ENCODE data around the gene ERMN.

Gene ERMN

DNA sequence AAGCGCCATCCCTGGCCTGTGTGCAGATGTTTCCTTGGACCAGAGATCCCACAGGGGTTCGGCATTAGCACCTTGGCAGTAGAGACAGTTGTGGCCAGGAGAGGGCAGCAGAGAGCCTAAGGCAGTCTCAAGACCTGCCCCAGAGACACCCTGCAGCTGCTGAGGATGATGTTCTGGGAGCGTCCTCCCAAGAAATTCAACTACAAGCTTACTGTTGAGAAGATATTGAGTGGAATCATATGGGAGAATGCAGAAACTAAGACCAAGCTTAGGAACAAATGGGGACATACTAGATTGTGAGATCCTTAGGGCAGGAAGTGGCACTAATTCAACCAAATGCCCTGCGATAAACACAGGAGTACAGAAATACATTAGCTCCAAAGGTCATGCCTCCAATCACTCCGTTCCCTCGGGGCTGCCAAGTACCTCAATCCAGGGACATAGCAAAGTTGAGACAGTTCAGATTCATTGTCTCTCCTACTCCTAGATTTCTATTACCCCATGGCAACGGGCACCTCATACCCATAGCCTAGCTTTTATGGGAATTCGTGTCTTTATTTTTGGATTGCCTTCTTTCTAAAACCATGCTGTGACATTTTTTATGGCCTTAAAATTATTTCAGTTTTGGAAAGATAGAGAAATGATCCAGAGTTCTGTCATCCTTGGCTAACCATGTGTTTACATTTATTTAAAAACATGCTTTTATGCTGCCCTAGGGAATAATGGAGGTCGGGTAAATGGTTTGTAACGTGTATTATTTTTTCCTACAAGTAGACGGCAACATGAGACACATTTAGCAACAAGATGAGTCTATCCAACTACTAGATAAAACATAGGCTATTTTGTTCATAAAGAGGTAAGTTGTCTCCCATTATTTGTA is 2.2 kb upstream of the ERMN start:
- peak; percentile 88 for DNase-seq

DNA sequence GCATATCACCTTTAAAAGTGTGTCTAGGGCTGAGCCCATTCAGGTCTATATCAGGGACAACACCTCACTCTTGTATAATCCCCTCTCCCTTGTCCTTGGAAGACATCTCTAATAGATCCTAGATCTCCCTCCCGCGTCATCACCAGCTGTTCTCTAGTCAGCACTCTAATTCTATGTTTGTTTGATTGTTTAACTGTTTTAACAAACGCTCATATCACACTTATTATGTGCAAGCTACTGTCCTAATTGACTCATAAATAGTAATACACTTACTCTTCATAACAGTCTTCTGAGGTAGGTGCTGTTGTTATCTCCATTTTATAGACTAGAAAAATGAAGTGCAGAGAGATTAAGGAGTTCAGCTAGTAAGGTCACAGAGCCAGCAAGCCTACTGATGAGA is 1.6 kb upstream of the ERMN start:
- no peak for DNase-seq

DNA sequence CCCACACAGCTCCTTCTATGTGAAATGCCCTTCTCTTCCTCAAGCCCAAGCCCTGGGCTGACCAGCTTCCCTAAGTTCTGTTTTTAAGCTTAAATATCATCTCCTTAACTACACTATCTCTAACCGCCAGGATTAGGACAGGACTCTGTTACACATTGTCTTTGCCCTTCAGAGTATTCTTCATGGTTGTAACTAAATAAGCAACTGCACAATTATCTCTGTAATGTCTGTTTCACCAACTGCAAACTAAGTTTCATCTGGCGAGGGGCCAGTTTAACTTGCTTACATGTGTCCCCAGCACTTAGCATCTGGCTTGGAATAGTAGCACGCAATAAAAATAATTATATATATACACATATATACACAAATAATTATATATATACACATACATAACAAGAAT is 1.1 kb upstream of the ERMN start:
- peak; percentile 38 for DNase-seq

DNA sequence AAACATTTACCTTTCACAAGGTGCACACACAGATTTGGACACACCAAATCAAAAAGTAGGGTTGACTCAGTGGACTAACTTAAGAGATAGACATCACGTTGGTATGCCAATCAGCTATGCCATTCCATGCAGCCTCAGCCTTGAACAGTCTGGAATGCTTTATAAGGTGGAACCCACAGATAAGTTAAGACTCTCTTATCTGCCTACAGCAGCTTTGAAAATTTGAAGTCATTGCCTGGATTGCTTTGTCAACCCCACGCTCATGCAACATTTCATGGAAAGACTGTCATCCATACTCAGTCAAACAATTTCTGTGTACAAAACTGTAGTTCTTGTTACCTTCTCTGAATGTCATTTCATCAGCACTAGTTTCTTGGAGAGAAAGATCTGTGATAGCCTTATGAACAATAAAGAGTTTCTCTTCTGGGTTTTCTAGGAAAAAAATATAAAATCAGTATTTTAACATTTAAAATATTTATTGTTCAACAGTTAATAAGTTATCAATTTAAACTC is 1.2 kb downstream of the ERMN start:
- no peak for DNase-seq

DNA sequence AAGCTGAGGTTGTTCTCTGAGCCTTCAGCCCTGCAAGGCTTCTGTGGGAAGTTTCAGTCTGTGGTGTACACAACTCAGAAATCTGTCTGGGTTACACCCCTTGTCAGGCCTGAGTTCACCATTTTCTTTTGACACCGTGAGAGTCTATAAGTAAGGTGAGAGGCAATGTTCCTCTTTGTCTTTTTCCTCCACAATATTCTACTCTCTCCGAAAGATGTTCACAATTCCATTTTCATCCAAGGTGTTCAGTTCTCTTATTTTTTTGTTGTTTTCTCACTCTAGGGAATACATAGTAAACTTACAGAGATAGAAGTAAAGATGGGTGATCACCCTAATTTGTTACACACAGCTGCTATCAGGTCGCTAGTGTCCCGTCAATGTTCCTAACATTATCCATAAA is 3.2 kb downstream of the ERMN start:
- no peak for DNase-seq

DNA sequence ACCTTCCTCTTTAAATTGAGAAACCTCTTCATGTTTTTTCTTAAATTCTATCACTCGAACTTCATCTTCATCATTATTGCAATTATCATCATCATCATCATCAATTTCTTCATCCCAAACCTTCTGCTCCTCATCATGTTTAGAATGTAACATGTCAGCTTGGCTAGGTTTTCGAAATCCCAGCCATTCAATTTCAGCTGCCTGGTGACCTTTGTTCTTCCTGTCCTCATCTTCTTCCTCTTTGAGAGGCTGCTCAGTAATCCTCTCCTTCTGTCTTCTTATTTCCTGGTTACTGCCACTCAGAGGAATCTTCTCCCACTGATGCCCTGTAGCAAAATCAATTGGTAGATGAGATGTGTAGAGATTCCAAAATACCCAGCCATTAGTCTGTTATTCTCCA is 4.2 kb downstream of the ERMN start:
- no peak for DNase-seq

DNA sequence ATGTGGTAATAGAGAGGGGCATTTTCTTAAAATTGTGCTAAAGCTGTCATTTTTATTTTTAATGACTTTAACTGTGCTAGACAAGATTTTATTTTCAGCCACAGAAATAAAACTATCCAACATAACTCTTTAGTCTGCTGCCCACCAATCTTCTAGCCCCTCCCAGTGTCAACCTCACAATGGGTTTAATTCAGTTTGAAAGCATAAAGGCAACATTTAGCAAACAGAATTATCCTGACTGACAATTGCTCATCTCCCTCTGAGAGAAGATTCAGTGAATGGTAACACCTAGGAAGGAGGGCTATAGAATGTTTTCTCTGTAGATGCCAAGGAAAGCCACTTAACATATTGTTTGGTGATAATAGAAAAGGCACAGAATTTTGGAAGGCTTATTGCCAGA is 5.2 kb downstream of the ERMN start:
- peak; percentile 41 for DNase-seq

DNA sequence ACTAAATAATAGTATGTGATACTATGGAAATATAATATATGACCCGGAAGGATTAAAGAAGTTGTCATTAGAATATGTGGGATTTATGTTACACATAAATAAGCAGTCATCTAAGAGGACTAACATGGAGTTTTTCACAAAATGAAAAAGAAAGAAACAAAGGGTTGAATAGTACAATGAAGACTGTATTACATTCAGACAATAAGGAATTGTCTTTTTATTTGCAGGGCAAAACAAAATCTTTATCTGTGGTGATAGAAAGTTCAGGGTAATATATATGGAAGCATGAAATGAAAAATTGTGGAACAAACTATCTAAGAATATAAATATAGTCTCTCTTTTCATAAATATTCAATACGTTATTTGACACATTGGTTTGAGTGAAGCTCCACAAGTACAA is 5.8 kb downstream of the ERMN start:
- peak; percentile 46 for DNase-seq

DNA sequence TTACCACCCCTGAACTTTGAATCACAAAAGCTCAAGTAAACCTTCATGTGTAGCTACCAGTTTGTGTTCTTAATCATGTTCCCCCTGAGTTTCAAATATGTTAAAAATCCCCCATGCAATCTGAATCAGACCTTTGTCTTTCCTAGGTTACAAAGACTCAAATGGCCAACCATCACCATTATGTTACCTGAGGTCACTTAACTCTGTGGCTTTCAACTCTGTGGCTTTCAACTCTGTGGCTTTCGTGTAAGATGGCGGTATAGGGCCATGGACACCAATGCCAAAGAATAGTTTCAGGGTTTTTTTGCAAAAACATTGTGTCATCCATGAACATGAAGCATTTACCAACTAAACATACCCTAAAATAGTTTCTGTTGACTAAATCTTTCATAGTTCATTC is 6.7 kb downstream of the ERMN start:
- no peak for DNase-seq

DNA sequence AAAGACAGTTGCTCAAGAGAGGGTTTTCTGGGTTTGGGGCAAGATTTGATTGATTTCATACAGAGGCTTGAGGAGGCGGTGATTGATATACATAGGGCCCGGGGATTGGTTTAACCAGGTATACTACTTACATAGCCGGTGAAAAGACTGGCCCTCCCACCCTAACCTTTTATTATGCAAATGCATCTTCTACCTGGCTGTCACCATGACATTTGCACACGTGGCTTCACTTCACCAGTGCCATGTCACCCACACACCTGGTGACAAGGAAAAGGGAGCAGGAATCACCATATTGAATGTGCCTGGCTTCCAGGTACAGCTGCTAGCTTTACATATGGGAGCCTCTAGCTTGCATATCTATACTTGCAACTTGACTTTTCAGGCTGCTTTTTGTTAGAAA is 9.7 kb downstream of the ERMN start:
- DNase-seq, result no peak

DNA sequence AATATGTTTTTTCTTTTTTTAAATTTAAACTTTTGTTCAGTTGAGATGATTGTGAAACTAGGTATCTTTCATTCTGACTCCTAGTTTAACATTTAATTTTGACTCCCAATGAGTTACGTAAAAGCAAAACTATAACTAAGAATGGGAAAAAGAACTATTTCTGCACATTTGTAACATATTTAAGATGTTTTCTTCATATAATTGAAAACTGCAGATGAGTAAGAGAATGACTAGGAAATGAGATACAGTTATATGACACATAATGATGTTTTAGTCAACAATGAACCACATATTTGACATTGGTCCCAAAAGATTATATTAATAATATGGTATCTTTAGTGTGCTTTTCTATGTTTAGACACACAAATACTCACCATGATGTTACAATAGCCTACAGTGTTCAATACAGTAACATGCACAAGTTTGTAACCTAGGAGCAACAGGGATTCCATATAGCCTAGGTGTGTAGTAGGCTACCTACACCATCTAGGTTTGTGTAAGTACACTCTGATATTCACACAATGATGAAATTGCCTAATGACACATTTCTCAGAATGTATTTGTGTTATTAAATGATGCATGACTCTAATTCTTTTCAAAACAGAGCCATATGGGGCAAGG is 12.6 kb downstream of the ERMN start:
- no peak for DNase-seq

DNA sequence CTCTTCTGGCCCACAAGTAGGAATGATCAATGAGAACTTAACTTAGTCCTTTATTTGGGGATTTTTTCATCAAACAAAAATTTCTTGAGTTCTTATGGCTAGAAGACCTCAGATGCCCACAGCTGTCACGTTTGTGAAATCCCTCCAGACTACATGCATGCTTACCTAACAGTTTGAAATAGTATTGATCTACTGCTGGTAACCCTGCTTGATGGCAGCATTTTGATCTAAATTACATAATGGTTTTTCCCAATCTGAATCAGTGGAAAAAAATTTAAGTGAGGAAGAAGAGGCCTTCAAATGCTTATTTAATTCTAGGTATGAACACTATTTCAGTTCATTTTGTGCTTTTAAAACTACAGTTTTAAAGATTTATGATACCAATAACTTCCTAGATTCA is 13.9 kb downstream of the ERMN start:
- no peak for DNase-seq

DNA sequence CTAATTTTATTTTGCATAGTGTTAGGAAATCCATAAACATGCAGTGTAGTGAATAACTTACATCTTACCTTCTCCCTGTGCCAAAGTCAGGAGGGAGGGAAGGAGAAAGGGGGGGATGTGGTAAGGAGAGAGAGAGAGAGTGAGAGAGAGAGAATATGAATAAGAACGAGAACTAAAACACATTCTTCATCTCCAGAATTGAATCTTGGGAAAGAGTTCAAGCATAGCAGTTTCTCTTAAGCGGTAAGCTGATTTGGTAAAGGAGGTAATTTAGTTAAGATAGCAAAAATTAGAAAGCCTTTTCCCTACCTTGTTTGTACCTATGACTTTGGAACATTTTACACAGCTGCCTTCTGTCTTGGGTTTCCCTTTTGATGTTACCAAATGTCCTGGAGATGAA is 15.7 kb downstream of the ERMN start:
- DNase-seq, result no peak

DNA sequence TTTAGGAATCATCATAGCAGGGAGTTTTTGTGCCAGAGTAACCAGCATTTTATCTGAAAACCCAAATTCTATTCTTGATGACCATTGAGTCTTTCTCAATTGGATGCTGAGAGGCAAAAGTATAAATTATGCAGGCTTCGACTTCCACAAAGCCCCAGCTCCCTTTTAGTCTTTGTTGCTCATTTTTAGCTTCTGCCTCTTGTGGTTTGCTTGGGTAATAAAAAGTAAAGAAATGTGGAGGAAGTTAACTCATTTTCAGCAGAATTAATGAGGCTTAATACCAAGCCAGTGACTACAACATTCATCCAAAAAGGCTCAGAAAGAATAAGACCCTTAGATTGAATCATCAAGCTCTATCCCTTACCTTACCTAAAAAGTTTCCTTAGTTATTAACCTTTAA is 18.6 kb downstream of the ERMN start:
- peak; percentile 20 for DNase-seq

DNA sequence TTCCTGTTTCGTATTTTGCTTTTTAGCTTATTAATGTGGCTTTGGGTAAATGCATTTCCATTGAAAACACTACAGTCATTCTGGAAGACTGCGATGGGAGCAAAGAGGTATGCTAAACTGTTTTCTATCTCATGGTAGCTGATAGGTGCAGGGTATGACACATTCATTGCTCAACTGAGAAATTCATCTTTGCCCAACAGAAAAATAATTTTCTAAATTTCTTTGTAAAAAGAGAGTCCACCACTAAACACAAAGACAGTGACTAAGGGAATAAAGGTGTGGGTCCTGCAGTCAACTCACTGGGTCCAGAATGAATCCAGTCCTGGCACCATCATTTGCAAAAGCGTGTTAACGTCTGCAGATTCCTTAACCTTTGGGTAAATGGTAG is 19.9 kb downstream of the ERMN start:
- no peak for DNase-seq

DNA sequence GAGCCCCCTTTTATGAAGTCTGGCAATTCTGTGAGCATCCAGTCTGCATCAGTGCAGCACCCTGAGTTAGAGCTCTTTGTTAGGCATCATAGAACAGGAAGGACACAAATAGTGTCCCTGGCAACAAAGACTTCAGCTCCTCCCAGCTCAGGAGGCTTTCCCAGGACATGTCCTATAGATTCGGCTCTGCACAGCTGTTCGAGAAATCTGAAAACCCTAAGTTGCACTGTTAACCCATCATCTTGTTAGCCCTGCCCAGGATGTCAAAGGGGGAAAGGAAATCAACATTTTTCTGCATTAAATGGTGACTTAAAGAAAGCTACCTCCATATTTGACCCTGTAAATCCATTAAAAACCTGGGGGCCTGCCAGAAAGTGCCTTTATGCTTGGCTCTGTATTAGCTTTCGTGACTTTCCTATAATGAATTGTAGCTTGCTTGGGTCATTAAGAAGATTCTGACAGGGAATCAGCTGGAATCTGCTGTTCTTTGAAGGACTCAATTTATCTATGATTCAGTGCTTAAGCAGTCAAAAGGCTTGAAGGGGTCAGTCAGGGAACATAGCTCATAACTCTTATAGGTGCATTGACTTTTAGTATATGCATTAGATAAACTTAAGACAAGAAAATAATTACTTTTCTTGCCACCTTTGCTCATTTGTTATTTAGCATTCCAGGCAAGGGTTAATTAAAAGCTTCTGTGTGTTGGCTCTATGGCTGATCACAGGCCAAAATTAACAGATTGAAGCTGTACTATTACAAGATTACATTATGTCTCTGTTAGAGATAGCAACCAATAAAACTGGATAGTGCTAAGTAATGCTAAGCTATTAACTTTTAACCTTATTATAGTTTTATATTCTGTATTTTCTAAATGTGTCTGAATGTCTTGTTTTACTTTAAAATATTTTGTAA is 20.6 kb downstream of the ERMN start:
- no peak for DNase-seq

DNA sequence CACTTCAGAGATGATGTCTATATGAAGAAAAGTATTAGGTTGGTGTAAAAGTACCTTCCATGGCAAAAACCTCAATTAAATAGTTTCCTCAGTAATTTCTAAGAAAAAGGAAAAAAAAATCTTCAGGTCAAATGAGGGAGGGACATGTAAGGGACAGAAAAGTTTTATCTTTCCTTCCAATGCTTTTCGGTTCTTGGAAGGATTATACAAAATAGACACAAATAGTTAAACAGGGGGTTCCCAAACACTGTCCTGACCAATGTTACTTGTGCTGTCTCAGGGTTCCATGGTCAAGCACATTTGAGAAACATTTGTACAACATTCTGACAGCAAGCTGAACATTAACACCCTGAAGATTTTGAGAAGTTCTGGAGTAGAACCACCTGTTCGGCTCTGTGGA is 22.0 kb downstream of the ERMN start:
- no peak for DNase-seq

DNA sequence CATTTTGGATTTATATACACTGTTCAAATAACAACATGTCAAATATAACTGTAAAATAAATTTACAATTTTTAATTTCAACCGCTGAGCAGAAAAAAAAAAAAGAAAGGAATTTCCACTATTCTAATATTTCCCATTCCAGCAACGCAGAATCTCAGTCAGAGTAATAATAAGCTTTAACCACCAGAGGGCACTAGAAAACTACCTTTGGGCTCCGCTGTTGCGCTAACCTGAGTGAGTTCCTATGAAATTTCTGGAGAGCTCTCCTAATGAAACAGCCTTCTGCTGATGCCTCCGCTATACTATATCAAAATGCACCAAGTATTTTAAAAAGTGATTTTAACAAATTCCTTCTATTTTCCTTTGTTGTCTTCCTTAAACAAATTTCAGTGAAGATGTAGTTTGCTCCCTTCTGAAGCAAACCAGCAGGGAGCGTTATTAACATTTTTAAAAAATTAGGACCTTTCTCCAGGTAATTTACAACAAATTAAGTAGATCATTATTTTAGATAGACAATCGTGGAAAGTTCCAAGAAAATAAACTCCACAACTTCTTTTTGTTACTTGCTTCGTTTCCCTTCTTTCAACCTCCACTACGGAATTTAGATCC is 23.0 kb downstream of the ERMN start:
- DNase-seq, result peak; percentile 86

DNA sequence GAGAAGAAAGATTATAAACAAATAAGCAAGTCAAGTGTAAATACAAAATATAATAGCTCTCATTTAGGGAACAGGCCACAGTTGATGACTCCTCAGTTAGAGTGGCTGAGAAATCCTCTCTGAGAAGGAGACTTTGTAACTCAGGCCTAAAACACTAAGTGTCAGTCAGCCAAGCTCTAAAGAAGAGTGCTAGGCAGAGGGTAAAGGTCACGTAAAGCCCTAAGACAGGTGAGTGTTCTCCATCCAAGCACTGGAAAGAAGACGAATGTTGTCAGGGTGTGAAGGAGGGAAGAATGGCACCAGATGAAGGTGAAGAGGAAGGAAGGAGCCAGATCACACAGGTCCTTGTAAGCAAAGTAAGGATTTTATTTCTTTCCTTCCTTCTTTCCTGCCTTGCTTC is 24.3 kb downstream of the ERMN start:
- DNase-seq, result no peak

DNA sequence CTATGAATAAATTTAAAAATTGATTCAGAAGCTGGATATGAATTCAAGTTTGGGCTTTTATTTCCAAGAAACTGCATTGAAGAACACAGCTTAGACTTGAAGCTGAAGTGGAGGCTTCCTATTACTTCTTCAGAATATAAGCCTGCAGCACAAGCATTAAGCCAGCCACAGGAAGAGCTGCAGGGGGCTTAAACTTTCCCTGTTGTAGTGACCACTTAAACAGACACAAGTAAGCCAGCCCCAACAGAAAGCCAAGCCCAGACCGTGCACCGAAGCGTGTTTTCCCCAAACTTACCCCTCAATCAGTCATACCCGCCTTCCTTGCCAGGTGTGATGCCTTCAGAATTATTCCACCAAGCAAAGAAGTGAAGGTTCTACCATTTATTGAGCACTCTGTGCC is 28.7 kb downstream of the ERMN start:
- DNase-seq, result no peak

DNA sequence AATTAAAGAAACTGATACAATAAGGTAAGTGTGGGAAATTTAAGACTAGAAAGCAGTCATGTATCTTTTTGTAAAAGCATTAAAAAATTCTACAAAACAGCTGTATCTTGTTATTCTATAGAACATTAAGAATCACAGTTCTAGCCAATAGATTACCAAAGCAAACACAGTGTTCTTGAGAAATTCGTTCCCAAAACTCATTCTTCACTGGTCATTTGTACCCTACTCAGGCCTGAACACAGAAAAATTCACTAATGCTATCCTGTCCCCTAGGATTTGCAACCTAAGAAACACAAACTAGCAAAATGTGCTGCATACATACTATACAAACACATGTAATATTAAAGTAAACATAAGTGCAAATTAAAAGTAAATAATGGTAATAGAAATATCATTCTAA is 29.1 kb downstream of the ERMN start:
- no peak for DNase-seq

DNA sequence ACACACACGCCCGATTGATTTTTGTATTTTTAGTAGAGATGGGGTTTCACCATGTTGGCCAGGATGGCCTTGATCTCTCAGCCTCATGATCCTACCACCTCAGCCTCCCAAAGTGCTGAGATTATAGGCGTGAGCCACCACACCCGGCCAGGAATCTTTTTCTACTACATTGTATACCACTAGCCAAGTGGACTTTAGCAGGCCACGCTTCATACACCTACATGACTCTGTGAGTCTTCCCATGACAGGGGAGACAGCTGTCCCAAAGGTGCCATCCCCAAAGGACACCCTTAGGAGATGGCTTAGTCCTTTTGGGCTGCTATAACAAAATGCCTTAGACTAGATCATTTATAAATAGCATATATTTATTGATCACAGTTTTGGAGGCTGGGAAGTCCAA is 32.8 kb downstream of the ERMN start:
- no peak for DNase-seq

DNA sequence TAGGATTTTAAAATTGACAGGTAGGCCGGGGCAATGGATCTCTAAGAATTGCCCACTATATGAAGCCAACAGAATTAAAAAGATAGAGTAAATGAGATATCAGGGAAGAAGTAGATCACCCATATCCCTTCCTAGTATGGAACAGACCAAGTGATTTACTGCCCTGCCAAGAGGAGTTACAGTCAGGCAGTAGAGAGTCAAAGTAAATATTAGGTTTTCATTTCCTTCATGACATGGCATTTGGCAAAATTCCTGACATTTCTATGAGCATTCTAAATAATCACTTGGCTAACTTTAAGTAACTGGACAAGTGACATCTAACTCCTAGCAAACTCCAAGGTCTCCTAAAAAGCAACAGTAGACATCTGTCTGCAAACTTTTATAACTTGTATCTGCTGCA is 34.6 kb downstream of the ERMN start:
- no peak for DNase-seq
